Nephron progenitor cell (in vitro differentiated cells): ENCODE results near the gene DPAGT1.
A peak's percentile ranks its signal among the peaks of the same experiment; 100 is the strongest.

Experiments
- DNase-seq: peaks from one replicate; pipeline ENCODE4 v3.0.0; 2021
- H3K27ac Mint-ChIP-seq: 2 replicates; pipeline ENCODE4 v1.8.0; 2021; ENCODE audit warnings: mild to moderate bottlenecking, moderate library complexity, mixed read lengths
- H3K27me3 Mint-ChIP-seq: 2 replicates; pipeline ENCODE4 v1.8.0; 2021; ENCODE audit warnings: mild to moderate bottlenecking, low read depth, mixed read lengths; ENCODE audit not compliant: poor library complexity
- H3K36me3 Mint-ChIP-seq: 2 replicates; pipeline ENCODE4 v1.8.0; 2021; ENCODE audit warnings: low read depth, mixed read lengths
- H3K4me1 Mint-ChIP-seq: 2 replicates; pipeline ENCODE4 v1.8.0; 2021; ENCODE audit warnings: mixed read lengths
- H3K4me3 Mint-ChIP-seq: 2 replicates; pipeline ENCODE4 v1.8.0; 2021; ENCODE audit warnings: mild to moderate bottlenecking, moderate library complexity, mixed read lengths
- H3K9me3 Mint-ChIP-seq: 2 replicates; pipeline ENCODE4 v1.8.0; 2021; ENCODE audit warnings: mild to moderate bottlenecking, moderate library complexity, mixed read lengths
- CTCF ChIP-seq: fragments of 200-600 bp; sonication (generic); IDR thresholded peaks from 2 replicates; pipeline ENCODE4 v1.5.0; 2021; ENCODE audit warnings: antibody characterized with exemption

DPAGT1 gene

GRCh38 chr11:119100994-119101758 is 477 bp downstream of the DPAGT1 start:
- peak; percentile 50 for DNase-seq
- peak overlapping the region; percentile 92 for H3K4me3 Mint-ChIP-seq

GRCh38 chr11:119100246-119100970 is 1.2 kb downstream of the DPAGT1 start:
- Mint-ChIP-seq H3K27ac (peak overlapping the region; percentile 67), H3K9me3 (no peaks in the 10 kb centered on the region), H3K4me1 (peaks cover 69% of the 10 kb centered on the region), H3K4me3 (peak overlapping the region; percentile 92), H3K27me3 (peaks cover 2% of the 10 kb centered on the region), H3K36me3 (peaks cover 28% of the 10 kb centered on the region)
- TF ChIP-seq CTCF = peak; percentile 28
- no peak for DNase-seq

More at GRCh38 chr11:119100994-119101758, 477 bp downstream of the DPAGT1 start:
- Mint-ChIP-seq H3K9me3 (no peaks in the 10 kb centered on the region), H3K27ac (peak overlapping the region; percentile 98), H3K36me3 (peaks cover 28% of the 10 kb centered on the region), H3K4me1 (peaks cover 68% of the 10 kb centered on the region), H3K27me3 (peaks cover 2% of the 10 kb centered on the region)
- no peak for TF ChIP-seq CTCF

- Mint-ChIP-seq H3K9me3 (no peaks in the 10 kb centered on the region), H3K4me1 (peaks cover 63% of the 10 kb centered on the region), H3K36me3 (peaks cover 28% of the 10 kb centered on the region), H3K27ac (no peak overlapping the region), H3K27me3 (no peaks in the 10 kb centered on the region), H3K4me3 (peak overlapping the region; percentile 92)
- DNase-seq = no peak
- no peak for TF ChIP-seq CTCF
Measured at GRCh38 chr11:119099711-119100110, 1.9 kb downstream of the DPAGT1 start.

- Mint-ChIP-seq H3K4me1 (peaks cover 55% of the 10 kb centered on the region), H3K27ac (peak overlapping the region; percentile 93), H3K27me3 (no peaks in the 10 kb centered on the region), H3K4me3 (peak overlapping the region; percentile 91), H3K9me3 (no peaks in the 10 kb centered on the region), H3K36me3 (peaks cover 43% of the 10 kb centered on the region)
- DNase-seq = peak; percentile 98
- no peak for TF ChIP-seq CTCF
Measured at GRCh38 chr11:119095066-119095880, 6.4 kb downstream of the DPAGT1 start.

- Mint-ChIP-seq H3K9me3 (no peaks in the 10 kb centered on the region), H3K27ac (peak overlapping the region; percentile 93), H3K27me3 (no peaks in the 10 kb centered on the region), H3K36me3 (peaks cover 43% of the 10 kb centered on the region), H3K4me3 (peak overlapping the region; percentile 91), H3K4me1 (peaks cover 55% of the 10 kb centered on the region)
- peak; percentile 49 for TF ChIP-seq CTCF
- DNase-seq = peak; percentile 67
Measured at GRCh38 chr11:119094816-119095065, 6.9 kb downstream of the DPAGT1 start.
